ENCODE measurements around the gene PSMB9.

- TF ChIP-seq CTCF (IDR thresholded peaks at IDR 0.05; ENCODE audit: poor library complexity), result no peak
- TF ChIP-seq EZH2 (IDR thresholded peaks at IDR 0.05; ENCODE audit: borderline replicate concordance), result no peak
- TF ChIP-seq EZH2phosphoT487 (IDR thresholded peaks at IDR 0.05; ENCODE audit: low read depth, severe bottlenecking, unreplicated experiment), result no peak
Measured at GRCh38 chr6:32857156-32857891, 3.3 kb downstream of the PSMB9 start.
